HepG2 (cell line): Measurements from ENCODE around the gene LAMA1. TPM values are rescaled to one million over a fixed set of nuclear protein-coding genes. Genes with fewer than 3 reads are reported as not detected.

Experiments
- ATAC-seq: fragments of 200-7000 bp; cut with Tn5 transposase; 3 replicates; pipeline ENCODE4 v1.9.1; 2020; ENCODE audit warnings: mild to moderate bottlenecking, moderate library complexity
- BruUV-seq: library from RNA; stranded (reverse); fragments of 400-500 nt; replicated peaks from 2 replicates; lab custom pipeline; 2021; lab: Mats Ljungman, UMichigan
- CTCF ChIA-PET: fragments of 300-600 bp; formaldehyde crosslinking; extraction: SDS; loops from one replicate; lab custom pipeline; 2021; ENCODE audit warnings: low total read pairs, inconsistent platforms, low intra/inter-chr PET ratio; lab: Yijun Ruan, JAX
- POLR2A ChIA-PET: fragments of 350-600 bp; sonication (Branson Sonifier 250); formaldehyde crosslinking; loops from one replicate; lab custom pipeline; 2020; ENCODE audit warnings: antibody characterized with exemption, inconsistent platforms; lab: Yijun Ruan, JAX
- DNase-seq: peaks from one replicate; pipeline ENCODE4 v3.0.0-alpha.2; 2015; ENCODE audit warnings: low spot score
- FAIRE-seq: peaks from 3 replicates; lab custom pipeline; 2011; peaks lifted over from hg19 to GRCh38; lab: Jason Lieb, UNC
- H2AFZ ChIP-seq: one replicate; pipeline ENCODE4 v1.6.1; 2011; ENCODE audit warnings: low read length, inconsistent platforms
- H3K27ac ChIP-seq: fragments of 300-600 bp; 3 replicates; pipeline ENCODE4 v1.8.0; 2011; ENCODE audit warnings: mixed run types, mild to moderate bottlenecking, mixed read lengths, low read length, inconsistent platforms; ENCODE audit not compliant: insufficient read depth; ENCODE audit errors: extremely low read length
- H3K27me3 ChIP-seq, 2 experiments: fragments of 200-600 bp in 1 of 2; 2 replicates in 1 of 2; 3 replicates in 1 of 2; pipeline versions ENCODE4 v1.6.0 to v1.8.0; 2011; ENCODE audit warnings: low read length in 2 of 2, mild to moderate bottlenecking in 2 of 2, moderate library complexity in 2 of 2, inconsistent platforms in 1 of 2; ENCODE audit not compliant: insufficient read depth in 2 of 2, control insufficient read depth in 1 of 2
- H3K36me3 ChIP-seq, 2 experiments: fragments of 200-600 bp in 1 of 2; replicated peaks in 1 of 2; 2 replicates in 1 of 2; 3 replicates in 1 of 2; pipeline versions ENCODE4 v1.5.1 to v1.8.0; 2011; ENCODE audit warnings: low read length in 2 of 2, inconsistent platforms in 1 of 2; ENCODE audit not compliant: insufficient read depth in 2 of 2, control insufficient read depth in 1 of 2
- H3K4me1 ChIP-seq: 2 replicates; pipeline ENCODE4 v1.5.1; 2012; ENCODE audit warnings: low read length, inconsistent platforms; ENCODE audit not compliant: insufficient read depth
- H3K4me2 ChIP-seq: 2 replicates; pipeline ENCODE4 v1.6.0; 2011; ENCODE audit warnings: low read depth, low read length, inconsistent platforms
- H3K4me3 ChIP-seq, 3 experiments: fragments of 200-600 bp in 1 of 3; sonication (generic), shearing (Covaris generic) in 1 of 3; replicated peaks in 1 of 3; 2 replicates each; pipeline ENCODE4 v1.5.1; 2011 to 2016; ENCODE audit warnings: low read length in 3 of 3, inconsistent platforms in 2 of 3, low read depth in 2 of 3, mild to moderate bottlenecking in 2 of 3, control low read depth in 1 of 3, mixed read lengths in 1 of 3; ENCODE audit not compliant: insufficient read depth in 1 of 3
- H3K79me2 ChIP-seq: one replicate; pipeline ENCODE4 v1.6.1; 2011; ENCODE audit warnings: low read length, inconsistent platforms; ENCODE audit not compliant: insufficient read depth
- H3K9ac ChIP-seq: 2 replicates; pipeline ENCODE4 v1.6.0; 2011; ENCODE audit warnings: mild to moderate bottlenecking, low read depth, low read length, inconsistent platforms; ENCODE audit not compliant: insufficient read depth
- H3K9me3 ChIP-seq: 2 replicates; pipeline ENCODE4 v1.5.1; 2012; ENCODE audit warnings: mild to moderate bottlenecking, low read length
- H4K20me1 ChIP-seq: 2 replicates; pipeline ENCODE4 v1.6.0; 2011; ENCODE audit warnings: inconsistent platforms, mild to moderate bottlenecking, low read length, moderate library complexity; ENCODE audit not compliant: insufficient read depth
- ARID2 ChIP-seq: sonication (generic); formaldehyde crosslinking; IDR thresholded peaks from 2 replicates; pipeline ENCODE4 v1.8.1; 2022; ENCODE audit warnings: mild to moderate bottlenecking, missing genetic modification reagents, borderline replicate concordance
- BORCS8-MEF2B ChIP-seq: sonication (generic); formaldehyde crosslinking; IDR thresholded peaks from 2 replicates; pipeline ENCODE4 v1.8.0; 2022; ENCODE audit warnings: mild to moderate bottlenecking, missing genetic modification reagents
- CCAR2 ChIP-seq: fragments of 200-400 bp; formaldehyde crosslinking; optimal IDR thresholded peaks from 2 replicates; pipeline ENCODE3; 2018; ENCODE audit warnings: low read depth, mild to moderate bottlenecking, low read length, moderate library complexity
- FOXJ3 ChIP-seq: sonication (generic); formaldehyde crosslinking; IDR thresholded peaks from 2 replicates; pipeline ENCODE4 v1.4.0; 2020; ENCODE audit warnings: missing genetic modification reagents, mild to moderate bottlenecking, borderline replicate concordance
- HNRNPH1 ChIP-seq: fragments of 200-400 bp; formaldehyde crosslinking; optimal IDR thresholded peaks from 2 replicates; pipeline ENCODE3; 2017; ENCODE audit warnings: mild to moderate bottlenecking, low read depth, low read length
- NFRKB ChIP-seq: fragments of 450-650 bp; IDR thresholded peaks from 2 replicates; pipeline ENCODE4 v1.6.1; 2017
- NR3C1 ChIP-seq: sonication (generic); formaldehyde crosslinking; IDR thresholded peaks from 2 replicates; pipeline ENCODE4 v1.4.0; 2020; ENCODE audit warnings: missing genetic modification reagents
- THYN1 ChIP-seq: sonication (generic); formaldehyde crosslinking; IDR thresholded peaks from 2 replicates; pipeline ENCODE4 v1.8.1; 2023; ENCODE audit warnings: low read depth, mild to moderate bottlenecking, moderate library complexity, missing genetic modification reagents, borderline replicate concordance
- ZC3H4 ChIP-seq: sonication (generic); formaldehyde crosslinking; IDR thresholded peaks from 2 replicates; pipeline ENCODE4 v1.4.0; 2020; ENCODE audit warnings: missing genetic modification reagents, borderline replicate concordance
- ZNF207 ChIP-seq: fragments of 450-650 bp; IDR thresholded peaks from 2 replicates; pipeline ENCODE4 v1.6.1; 2016; ENCODE audit warnings: antibody characterized with exemption, borderline replicate concordance
- ZNF432 ChIP-seq: sonication (generic); formaldehyde crosslinking; IDR thresholded peaks from 2 replicates; pipeline ENCODE4 v1.5.0; 2020; ENCODE audit warnings: missing genetic modification reagents, mild to moderate bottlenecking, borderline replicate concordance
- ZNF530 ChIP-seq: sonication (generic); formaldehyde crosslinking; IDR thresholded peaks from 2 replicates; pipeline ENCODE4 v1.5.0; 2020; ENCODE audit warnings: low read depth, mild to moderate bottlenecking, missing genetic modification reagents
- ZNF737 ChIP-seq: sonication (generic); formaldehyde crosslinking; IDR thresholded peaks from 2 replicates; pipeline ENCODE4 v1.5.0; 2020; ENCODE audit warnings: missing genetic modification reagents, mild to moderate bottlenecking, borderline replicate concordance
- in situ Hi-C: cut with HindIII; loops from 2 replicates; pipeline ENCODE4 v1.10.0; 2017; ENCODE audit warnings: low pct_unique_long_range_greater_than_20kb; ENCODE audit not compliant: extremely low pct_ligation_motif_present
- intact Hi-C: fragments of 100-400 bp; cut with micrococcal nuclease; formaldehyde crosslinking; loops from one replicate; pipeline ENCODE4 v1.10.0; 2022; ENCODE audit not compliant: unreplicated experiment
- polyA plus RNA-seq, 8 experiments: library from polyadenylated mRNA; depleted of rRNA in 3 of 8; stranded (reverse) in 7 of 8; unstranded in 1 of 8; fragments of >200 nt; fragmentation: Illumina TruSeq in 4 of 8; extraction: Trizol in 4 of 8; gene quantifications; 2 replicates each; pipeline versions ENCODE4 v1.2.1 to v1.2.3, GENCODE V29; 2011 to 2016; ENCODE audit warnings: low read depth in 4 of 8, missing spikeins in 1 of 8, mixed read lengths in 1 of 8; ENCODE audit not compliant: insufficient read depth in 1 of 8
- total RNA-seq, 5 experiments: library from RNA; depleted of rRNA; stranded (reverse); fragments of >200 nt; fragmentation: Illumina TruSeq; extraction: Trizol; gene quantifications; 2 replicates each; pipeline ENCODE4 v1.2.3, GENCODE V29; 2016; ENCODE audit warnings: low read depth in 1 of 5
- TF ChIP-seq, protein P1 (sequence below): sonication (generic); formaldehyde crosslinking; IDR thresholded peaks from 2 replicates; pipeline ENCODE4 v1.5.0; 2020; ENCODE audit warnings: missing genetic modification reagents
- TF ChIP-seq, protein P2 (sequence below): sonication (generic); formaldehyde crosslinking; IDR thresholded peaks from 2 replicates; pipeline ENCODE4 v1.5.1; 2020; ENCODE audit warnings: missing genetic modification reagents, mild to moderate bottlenecking, borderline replicate concordance
- TF ChIP-seq, protein P3 (sequence below): sonication (generic); formaldehyde crosslinking; IDR thresholded peaks from 2 replicates; pipeline ENCODE4 v1.4.0; 2020; ENCODE audit warnings: missing genetic modification reagents, mild to moderate bottlenecking, borderline replicate concordance
- TF ChIP-seq, protein P4 (sequence below): sonication (generic); formaldehyde crosslinking; IDR thresholded peaks from 2 replicates; pipeline ENCODE4 v1.5.0; 2020; ENCODE audit warnings: missing genetic modification reagents, mild to moderate bottlenecking, borderline replicate concordance

The LAMA1 gene
- total and polyA plus RNA-seq, 2 of the 13 experiments (the other 11 are each of a cell fraction or from before 2014, with no cell fraction given), result 0.05 to 0.44 TPM

DNA sequence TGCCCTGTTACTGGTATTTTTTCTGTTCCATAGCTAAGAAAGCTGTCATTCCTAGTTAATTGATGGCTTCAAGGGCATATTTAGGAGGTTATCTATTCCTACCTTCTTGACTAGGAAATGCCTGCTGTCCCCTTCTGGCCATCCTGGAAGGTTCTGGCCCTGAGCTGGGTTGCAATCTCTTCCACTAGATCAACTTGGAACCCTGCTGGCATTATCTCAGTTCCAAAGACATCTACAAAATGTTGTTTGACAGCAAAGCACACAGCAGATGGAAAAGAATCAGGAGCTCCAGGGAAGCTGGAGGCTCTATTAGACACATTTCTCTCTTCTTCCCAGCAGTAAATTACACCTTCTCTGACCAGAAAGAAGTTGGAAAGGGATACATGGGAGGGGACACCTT, 196.0 kb downstream of the LAMA1 start:
- no peak for ATAC-seq
- no peaks in the 10 kb centered on the region for H3K27me3 ChIP-seq
- no peak overlapping the region for H3K4me3 ChIP-seq
- no peak for DNase-seq
- CTCF ChIA-PET, result no interaction called here
- no peak overlapping the region for H3K9ac ChIP-seq
- no peak overlapping the region for H2AFZ ChIP-seq
- H3K27ac ChIP-seq, result no peak overlapping the region
- BruUV-seq, result no TSS peak
- no peaks in the 10 kb centered on the region for H3K9me3 ChIP-seq
- no peaks in the 10 kb centered on the region for H3K79me2 ChIP-seq
- POLR2A ChIA-PET, result no interaction called here
- no peaks in the 10 kb centered on the region for H3K36me3 ChIP-seq
- H3K4me2 ChIP-seq, result no peak overlapping the region
- intact Hi-C loops (no loop called here), in situ Hi-C loops (loop anchor here (5.0 to 10.0 kb wide), 3 partner anchors 73 to 253 kb away; no protein-coding TSS in a partner anchor)
- no peaks in the 10 kb centered on the region for H4K20me1 ChIP-seq
- peaks cover 14% of the 10 kb centered on the region for H3K4me1 ChIP-seq
- FAIRE-seq, result no peak
- TF ChIP-seq CCAR2, result no peak
- TF ChIP-seq, protein P1, sequence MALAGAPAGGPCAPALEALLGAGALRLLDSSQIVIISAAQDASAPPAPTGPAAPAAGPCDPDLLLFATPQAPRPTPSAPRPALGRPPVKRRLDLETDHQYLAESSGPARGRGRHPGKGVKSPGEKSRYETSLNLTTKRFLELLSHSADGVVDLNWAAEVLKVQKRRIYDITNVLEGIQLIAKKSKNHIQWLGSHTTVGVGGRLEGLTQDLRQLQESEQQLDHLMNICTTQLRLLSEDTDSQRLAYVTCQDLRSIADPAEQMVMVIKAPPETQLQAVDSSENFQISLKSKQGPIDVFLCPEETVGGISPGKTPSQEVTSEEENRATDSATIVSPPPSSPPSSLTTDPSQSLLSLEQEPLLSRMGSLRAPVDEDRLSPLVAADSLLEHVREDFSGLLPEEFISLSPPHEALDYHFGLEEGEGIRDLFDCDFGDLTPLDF, result no peak
- no peak for TF ChIP-seq BORCS8-MEF2B (CRISPR knock-in tag)
- no peak for TF ChIP-seq NFRKB
- TF ChIP-seq FOXJ3 (CRISPR knock-in tag), result no peak
- no peak for TF ChIP-seq NR3C1 (CRISPR knock-in tag)
- TF ChIP-seq ZNF207, result no peak
- no peak for TF ChIP-seq ZNF737 (CRISPR knock-in tag)
- no peak for TF ChIP-seq ARID2 (CRISPR knock-in tag)
- TF ChIP-seq ZNF530 (CRISPR knock-in tag), result no peak
- TF ChIP-seq ZNF432, result no peak
- TF ChIP-seq ZC3H4 (CRISPR knock-in tag), result no peak
- TF ChIP-seq, protein P2, sequence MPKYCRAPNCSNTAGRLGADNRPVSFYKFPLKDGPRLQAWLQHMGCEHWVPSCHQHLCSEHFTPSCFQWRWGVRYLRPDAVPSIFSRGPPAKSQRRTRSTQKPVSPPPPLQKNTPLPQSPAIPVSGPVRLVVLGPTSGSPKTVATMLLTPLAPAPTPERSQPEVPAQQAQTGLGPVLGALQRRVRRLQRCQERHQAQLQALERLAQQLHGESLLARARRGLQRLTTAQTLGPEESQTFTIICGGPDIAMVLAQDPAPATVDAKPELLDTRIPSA (CRISPR knock-in tag), result no peak
- TF ChIP-seq THYN1 (CRISPR knock-in tag), result no peak
- no peak for TF ChIP-seq HNRNPH1
- TF ChIP-seq, protein P3, sequence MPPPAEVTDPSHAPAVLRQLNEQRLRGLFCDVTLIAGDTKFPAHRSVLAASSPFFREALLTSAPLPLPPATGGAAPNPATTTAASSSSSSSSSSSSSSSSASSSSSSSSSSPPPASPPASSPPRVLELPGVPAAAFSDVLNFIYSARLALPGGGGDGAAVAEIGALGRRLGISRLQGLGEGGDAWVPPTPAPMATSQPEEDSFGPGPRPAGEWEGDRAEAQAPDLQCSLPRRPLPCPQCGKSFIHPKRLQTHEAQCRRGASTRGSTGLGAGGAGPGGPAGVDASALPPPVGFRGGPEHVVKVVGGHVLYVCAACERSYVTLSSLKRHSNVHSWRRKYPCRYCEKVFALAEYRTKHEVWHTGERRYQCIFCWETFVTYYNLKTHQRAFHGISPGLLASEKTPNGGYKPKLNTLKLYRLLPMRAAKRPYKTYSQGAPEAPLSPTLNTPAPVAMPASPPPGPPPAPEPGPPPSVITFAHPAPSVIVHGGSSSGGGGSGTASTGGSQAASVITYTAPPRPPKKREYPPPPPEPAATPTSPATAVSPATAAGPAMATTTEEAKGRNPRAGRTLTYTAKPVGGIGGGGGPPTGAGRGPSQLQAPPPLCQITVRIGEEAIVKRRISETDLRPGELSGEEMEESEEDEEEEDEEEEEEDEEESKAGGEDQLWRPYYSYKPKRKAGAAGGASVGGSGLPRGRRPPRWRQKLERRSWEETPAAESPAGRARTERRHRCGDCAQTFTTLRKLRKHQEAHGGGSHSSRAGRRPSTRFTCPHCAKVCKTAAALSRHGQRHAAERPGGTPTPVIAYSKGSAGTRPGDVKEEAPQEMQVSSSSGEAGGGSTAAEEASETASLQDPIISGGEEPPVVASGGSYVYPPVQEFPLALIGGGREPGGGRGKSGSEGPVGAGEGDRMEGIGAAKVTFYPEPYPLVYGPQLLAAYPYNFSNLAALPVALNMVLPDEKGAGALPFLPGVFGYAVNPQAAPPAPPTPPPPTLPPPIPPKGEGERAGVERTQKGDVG (CRISPR knock-in tag), result no peak
- TF ChIP-seq, protein P4, sequence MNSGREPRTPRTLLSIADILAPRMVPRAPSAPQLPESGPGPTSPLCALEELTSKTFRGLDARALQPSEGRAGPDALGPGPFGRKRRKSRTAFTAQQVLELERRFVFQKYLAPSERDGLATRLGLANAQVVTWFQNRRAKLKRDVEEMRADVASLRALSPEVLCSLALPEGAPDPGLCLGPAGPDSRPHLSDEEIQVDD, result no peak
